Measurements from ENCODE around the gene UNC13A. TPM values are rescaled to one million over a fixed set of nuclear protein-coding genes. Genes with fewer than 3 reads are reported as not detected.

The UNC13A gene
- total RNA-seq, 4 donors from 2014 or later = 0.09 to 0.24 (median 0.14) TPM

- ATAC-seq (ENCODE audit: low FRiP score) (no peak), DNase-seq (ENCODE audit: low spot score) (no peak)
- TF ChIP-seq CTCF (IDR thresholded peaks at IDR 0.05) = no peak
Observed at GRCh38 chr19:17584132-17584531, 104.0 kb downstream of the UNC13A start.

GRCh38 chr19:17582613-17583012 is 105.5 kb downstream of the UNC13A start:
- TF ChIP-seq CTCF (IDR thresholded peaks at IDR 0.05) = no peak
- ATAC-seq (ENCODE audit: low FRiP score) = no peak

GRCh38 chr19:17581211-17581874 is 106.8 kb downstream of the UNC13A start:
- ATAC-seq (ENCODE audit: low FRiP score) = no peak
- TF ChIP-seq CTCF (IDR thresholded peaks at IDR 0.05) = no peak
- no peak for DNase-seq (ENCODE audit: low spot score)

More at GRCh38 chr19:17582613-17583012, 105.5 kb downstream of the UNC13A start:
- DNase-seq (ENCODE audit: low spot score) = no peak

- no peak for DNase-seq (ENCODE audit: low spot score)
- no peak for ATAC-seq (ENCODE audit: low FRiP score)
- TF ChIP-seq CTCF (IDR thresholded peaks at IDR 0.05) = no peak
Observed at GRCh38 chr19:17580470-17581144, 107.5 kb downstream of the UNC13A start.

GRCh38 chr19:17579661-17580244 is 108.4 kb downstream of the UNC13A start:
- ATAC-seq (ENCODE audit: low FRiP score) (no peak), DNase-seq (ENCODE audit: low spot score) (no peak)
- no peak for TF ChIP-seq CTCF (IDR thresholded peaks at IDR 0.05)

- DNase-seq (ENCODE audit: low spot score) (no peak), ATAC-seq (ENCODE audit: low FRiP score) (no peak)
- no peak for TF ChIP-seq CTCF (IDR thresholded peaks at IDR 0.05)
Observed at GRCh38 chr19:17577457-17578097, 110.6 kb downstream of the UNC13A start.
